Measurements from ENCODE around the gene DNAH2. TPM values are rescaled to one million over a fixed set of nuclear protein-coding genes. Genes with fewer than 3 reads are reported as not detected.

The DNAH2 gene
- total and polyA plus RNA-seq, 4 donors, result 1.5 to 14.0 (median 7.6) TPM

GRCh38 chr17:7750321-7750821 lies 32.8 kb downstream of the DNAH2 start:
- H3K36me3 ChIP-seq (ENCODE audit: control insufficient read depth in 4 of 4, insufficient read depth in 4 of 4, low read length in 4 of 4), result no peaks in the 10 kb centered on the region
- 53 to 62% methylated on average over 4 of the region's 4 CpGs for WGBS, 2 donors
- TF ChIP-seq CTCF (IDR thresholded peaks at IDR 0.05; ENCODE audit: control extremely low read depth, extremely low read depth), result no peak
- no peak overlapping the region for H3K9ac ChIP-seq (ENCODE audit: insufficient read depth in 1 of 2, low read length in 2 of 2)
- H3K4me1 ChIP-seq (ENCODE audit: control insufficient read depth in 5 of 5, insufficient read depth in 5 of 5, low read length in 5 of 5), result peaks cover 0 to 13% (median 4%) of the 10 kb centered on the region in 5 donors
- no peaks in the 10 kb centered on the region for H3K9me3 ChIP-seq (ENCODE audit: control insufficient read depth in 4 of 4, insufficient read depth in 3 of 4, low read length in 3 of 4)
- ATAC-seq (ENCODE audit: insufficient read depth, low FRiP score) (no peak), DNase-seq (no peak)
- no peak overlapping the region for H3K27ac ChIP-seq (ENCODE audit: low read depth in 1 of 2, low read length in 1 of 2)
- no peak overlapping the region for H3K4me3 ChIP-seq
- H3K27me3 ChIP-seq (ENCODE audit: control insufficient read depth in 3 of 3, insufficient read depth in 3 of 3, low read length in 2 of 3), result no peaks in the 10 kb centered on the region

GRCh38 chr17:7754656-7755055 lies 37.1 kb downstream of the DNAH2 start:
- TF ChIP-seq CTCF (IDR thresholded peaks at IDR 0.05; ENCODE audit: control extremely low read depth, extremely low read depth), result no peak
- DNase-seq (no peak), ATAC-seq (ENCODE audit: insufficient read depth, low FRiP score) (no peak)
- H3K27ac ChIP-seq (ENCODE audit: low read depth in 1 of 2, low read length in 1 of 2), result no peak overlapping the region
- H3K4me3 ChIP-seq, result no peak overlapping the region
- H3K9ac ChIP-seq (ENCODE audit: insufficient read depth in 1 of 2, low read length in 2 of 2), result no peak overlapping the region
- no peaks in the 10 kb centered on the region for H3K36me3 ChIP-seq (ENCODE audit: control insufficient read depth in 4 of 4, insufficient read depth in 4 of 4, low read length in 4 of 4)
- no peaks in the 10 kb centered on the region for H3K9me3 ChIP-seq (ENCODE audit: control insufficient read depth in 4 of 4, insufficient read depth in 3 of 4, low read length in 3 of 4)
- WGBS, 2 donors, result 83 to 86% methylated on average over 8 of the region's 8 CpGs
- H3K27me3 ChIP-seq (ENCODE audit: control insufficient read depth in 3 of 3, insufficient read depth in 3 of 3, low read length in 2 of 3), result no peaks in the 10 kb centered on the region
- no peaks in the 10 kb centered on the region for H3K4me1 ChIP-seq (ENCODE audit: control insufficient read depth in 5 of 5, insufficient read depth in 5 of 5, low read length in 5 of 5)

GRCh38 chr17:7755095-7755890 lies 37.7 kb downstream of the DNAH2 start:
- no peak for TF ChIP-seq CTCF (IDR thresholded peaks at IDR 0.05; ENCODE audit: control extremely low read depth, extremely low read depth)
- Histone ChIP-seq H3K4me1 (ENCODE audit: control insufficient read depth in 5 of 5, insufficient read depth in 5 of 5, low read length in 5 of 5) (no peaks in the 10 kb centered on the region), H3K9ac (ENCODE audit: insufficient read depth in 1 of 2, low read length in 2 of 2) (no peak overlapping the region), H3K4me3 (no peak overlapping the region), H3K36me3 (ENCODE audit: control insufficient read depth in 4 of 4, insufficient read depth in 4 of 4, low read length in 4 of 4) (no peaks in the 10 kb centered on the region), H3K27me3 (ENCODE audit: control insufficient read depth in 3 of 3, insufficient read depth in 3 of 3, low read length in 2 of 3) (no peaks in the 10 kb centered on the region), H3K27ac (ENCODE audit: low read depth in 1 of 2, low read length in 1 of 2) (no peak overlapping the region), H3K9me3 (ENCODE audit: control insufficient read depth in 4 of 4, insufficient read depth in 3 of 4, low read length in 3 of 4) (no peaks in the 10 kb centered on the region)
- no peak for DNase-seq
- ATAC-seq (ENCODE audit: insufficient read depth, low FRiP score), result no peak
- WGBS, 2 donors, result 51 to 62% methylated on average over 9 of the region's 9 CpGs

All from lung (tissue), 12 donors.